HG03196 (cell line): ENCODE data around the gene NCOA1.

Experiments
- ATAC-seq: cut with Tn5 transposase; IDR thresholded peaks from one replicate; pipeline ENCODE4 v1.9.1; 2021; ENCODE audit not compliant: unreplicated experiment

Gene NCOA1

GRCh38 chr2:24816404-24816803, 325.4 kb downstream of the NCOA1 start:
- ATAC-seq = no peak

GRCh38 chr2:24816884-24817283, 325.8 kb downstream of the NCOA1 start:
- no peak for ATAC-seq

GRCh38 chr2:24818721-24819167, 327.7 kb downstream of the NCOA1 start:
- no peak for ATAC-seq

GRCh38 chr2:24819442-24820174, 328.6 kb downstream of the NCOA1 start:
- ATAC-seq = no peak

GRCh38 chr2:24820175-24820513, 329.1 kb downstream of the NCOA1 start:
- ATAC-seq = no peak
